ENCODE results near the gene LYPD6B. TPM values are rescaled to one million over a fixed set of nuclear protein-coding genes. Genes with fewer than 3 reads are reported as not detected.
A peak's percentile ranks its signal among the peaks of the same experiment; 100 is the strongest.

LYPD6B gene
- total and polyA plus RNA-seq, 10 of the 15 experiments (the other 5 are each of a cell fraction or from before 2014, with no cell fraction given), result 1.0 to 6.6 (median 4.0) TPM

- DNase-seq (ENCODE audit: low read depth, low spot score), result peak; percentile 75
- SMC1A ChIA-PET (ENCODE audit: uncharacterized antibody, unreplicated experiment), result interaction anchor here (5.2 to 14.0 kb wide), 2 partner anchors 14 to 541 kb away, joined by 84 to 327 read pairs; partner anchors contain the start of gene LYPD6B
- Histone ChIP-seq H3K4me3 (peak overlapping the region; percentile 4; the same call in 1 of the 2 replicates), H3K4me2 (ENCODE audit: control insufficient read depth, insufficient read depth) (peak overlapping the region; percentile 95), H3K79me2 (ENCODE audit: control insufficient read depth, insufficient read depth, low read length) (no peaks in the 10 kb centered on the region), H3K9me3 (replicated peaks; ENCODE audit: control insufficient read depth, insufficient read depth, low read length) (no peaks in the 10 kb centered on the region), H4K20me1 (ENCODE audit: control insufficient read depth, insufficient read depth) (no peaks in the 10 kb centered on the region), H3K27ac (ENCODE audit: control insufficient read depth, insufficient read depth) (peak overlapping the region; percentile 99), H3K36me3 (ENCODE audit: control insufficient read depth in 2 of 2, insufficient read depth in 2 of 2, low read length in 1 of 2) (no peaks in the 10 kb centered on the region), H3K27me3 (replicated peaks in 1 of 2; ENCODE audit: control insufficient read depth in 2 of 2, insufficient read depth in 2 of 2, low read length in 1 of 2) (no peaks in the 10 kb centered on the region), H3K4me1 (ENCODE audit: control insufficient read depth, insufficient read depth, low read length) (peaks cover 51% of the 10 kb centered on the region), H2AFZ (ENCODE audit: control insufficient read depth, low read depth, low read length) (no peak overlapping the region; the same call in 1 of the 2 replicates), H3K9ac (ENCODE audit: control insufficient read depth, insufficient read depth, low read length) (peak overlapping the region; percentile 74)
- no TSS peak for BruUV-seq (replicated peaks)
- FAIRE-seq, result no peak
- WGBS (ENCODE audit: insufficient coverage, insufficient replicate concordance, low lambda C conversion rate, missing lambda C conversion rate), result 0% methylated on average over 5 of the region's 5 CpGs
- intact Hi-C loops (cut with micrococcal nuclease; ENCODE audit: unreplicated experiment), result loop anchor here (2.0 kb wide), 2 partner anchors 18 to 140 kb away; partner anchors contain the start of gene LYPD6B
- CTCF ChIA-PET, result interaction anchor here (9.0 to 18.7 kb wide), 2 partner anchors 13 to 541 kb away, joined by 166 to 508 read pairs; partner anchors contain the start of gene LYPD6B
- POLR2A ChIA-PET, result interaction anchor here (0.9 to 1.0 kb wide), 2 partner anchors 8 to 12 kb away, joined by 3 to 5 read pairs; no protein-coding TSS in a partner anchor
- RAD21 ChIA-PET (ENCODE audit: unreplicated experiment), result interaction anchor here (0.7 to 7.4 kb wide), 7 partner anchors 9 to 565 kb away, joined by 3 to 107 read pairs (median 3); partner anchors contain the start of gene LYPD6B
- ATAC-seq, result peak; percentile 69
- in situ Hi-C loops (cut with MboI), result no loop called here
- TF ChIP-seq USF1 (IDR thresholded peaks at IDR 0.05; ENCODE audit: borderline replicate concordance, extremely low read length, insufficient read depth, low read depth, low read length) (no peak), NFIC (IDR thresholded peaks at IDR 0.05; ENCODE audit: low read depth, low read length) (peak; percentile 92), TCF7 (IDR thresholded peaks at IDR 0.05; ENCODE audit: borderline replicate concordance) (no peak), TBL1XR1 (IDR thresholded peaks at IDR 0.05; ENCODE audit: low read depth, low read length) (no peak), GATAD2B (conservative IDR thresholded peaks at IDR 0.05; ENCODE audit: low read depth) (no peak), NR2F1 (conservative IDR thresholded peaks at IDR 0.05) (peak; percentile 46; the same call in 1 of the 2 replicates), SPI1 (IDR thresholded peaks at IDR 0.05; ENCODE audit: borderline replicate concordance, insufficient read depth, low read depth, low read length) (peak; percentile 93), ZNF592 (IDR thresholded peaks at IDR 0.05) (no peak), STAT3 (IDR thresholded peaks at IDR 0.05; ENCODE audit: low read depth, low read length) (no peak), E2F4 (IDR thresholded peaks at IDR 0.05; ENCODE audit: low read depth, low read length) (no peak), ZNF687 (IDR thresholded peaks at IDR 0.05) (no peak)
Measured at GRCh38 chr2:149021271-149021719, 17.2 kb upstream of the LYPD6B start.
